ENCODE results near the gene SLC24A3. TPM values are rescaled to one million over a fixed set of nuclear protein-coding genes. Genes with fewer than 3 reads are reported as not detected.

SLC24A3 gene
- total RNA-seq, 1 donor from 2014 or later = not detected

GRCh38 chr20:19269737-19270340 is 57.4 kb downstream of the SLC24A3 start:
- DNase-seq (ENCODE audit: low read depth, low spot score) = no peak

GRCh38 chr20:19271879-19272651 is 59.6 kb downstream of the SLC24A3 start:
- no peak for DNase-seq (ENCODE audit: low read depth, low spot score)

GRCh38 chr20:19272976-19273654 is 60.7 kb downstream of the SLC24A3 start:
- no peak for DNase-seq (ENCODE audit: low read depth, low spot score)

GRCh38 chr20:19274001-19274400 is 61.6 kb downstream of the SLC24A3 start:
- no peak for DNase-seq (ENCODE audit: low read depth, low spot score)

- DNase-seq (ENCODE audit: low read depth, low spot score) = no peak
These were observed 62.1 kb downstream of the SLC24A3 start for GRCh38 chr20:19274412-19275015.

- no peak for DNase-seq (ENCODE audit: low read depth, low spot score)
These were observed 62.7 kb downstream of the SLC24A3 start for GRCh38 chr20:19275038-19275629.

- DNase-seq (ENCODE audit: low read depth, low spot score) = no peak
These were observed 63.2 kb downstream of the SLC24A3 start for GRCh38 chr20:19275630-19276071.

GRCh38 chr20:19277381-19277780 is 64.9 kb downstream of the SLC24A3 start:
- DNase-seq (ENCODE audit: low read depth, low spot score) = no peak

- DNase-seq (ENCODE audit: low read depth, low spot score) = no peak
These were observed 71.1 kb downstream of the SLC24A3 start for GRCh38 chr20:19283490-19284025.

GRCh38 chr20:19284400-19285178 is 72.1 kb downstream of the SLC24A3 start:
- no peak for DNase-seq (ENCODE audit: low read depth, low spot score)

GRCh38 chr20:19285436-19285835 is 73.0 kb downstream of the SLC24A3 start:
- DNase-seq (ENCODE audit: low read depth, low spot score) = no peak

GRCh38 chr20:19288061-19288460 is 75.6 kb downstream of the SLC24A3 start:
- no peak for DNase-seq (ENCODE audit: low read depth, low spot score)

- no peak for DNase-seq (ENCODE audit: low read depth, low spot score)
These were observed 76.2 kb downstream of the SLC24A3 start for GRCh38 chr20:19288636-19289035.

- no peak for DNase-seq (ENCODE audit: low read depth, low spot score)
These were observed 77.0 kb downstream of the SLC24A3 start for GRCh38 chr20:19289451-19289850.

GRCh38 chr20:19291024-19291817 is 78.8 kb downstream of the SLC24A3 start:
- DNase-seq (ENCODE audit: low read depth, low spot score) = no peak

GRCh38 chr20:19291818-19292132 is 79.3 kb downstream of the SLC24A3 start:
- no peak for DNase-seq (ENCODE audit: low read depth, low spot score)

- DNase-seq (ENCODE audit: low read depth, low spot score) = no peak
These were observed 79.8 kb downstream of the SLC24A3 start for GRCh38 chr20:19292254-19292653.

GRCh38 chr20:19295076-19295475 is 82.6 kb downstream of the SLC24A3 start:
- no peak for DNase-seq (ENCODE audit: low read depth, low spot score)

- DNase-seq (ENCODE audit: low read depth, low spot score) = no peak
These were observed 86.2 kb downstream of the SLC24A3 start for GRCh38 chr20:19298652-19299051.

GRCh38 chr20:19300395-19300794 is 88.0 kb downstream of the SLC24A3 start:
- DNase-seq (ENCODE audit: low read depth, low spot score) = no peak

All from pulmonary artery endothelial cell (primary cell).